GM18907 (cell line): ENCODE measurements around the gene PTX4.
A peak's percentile ranks its signal among the peaks of the same experiment; 100 is the strongest.

Source experiments
- ATAC-seq: cut with Tn5 transposase; IDR thresholded peaks from one replicate; pipeline ENCODE4 v1.9.1; 2021; ENCODE audit warnings: mild to moderate bottlenecking, moderate library complexity; ENCODE audit not compliant: unreplicated experiment

Gene PTX4

DNA sequence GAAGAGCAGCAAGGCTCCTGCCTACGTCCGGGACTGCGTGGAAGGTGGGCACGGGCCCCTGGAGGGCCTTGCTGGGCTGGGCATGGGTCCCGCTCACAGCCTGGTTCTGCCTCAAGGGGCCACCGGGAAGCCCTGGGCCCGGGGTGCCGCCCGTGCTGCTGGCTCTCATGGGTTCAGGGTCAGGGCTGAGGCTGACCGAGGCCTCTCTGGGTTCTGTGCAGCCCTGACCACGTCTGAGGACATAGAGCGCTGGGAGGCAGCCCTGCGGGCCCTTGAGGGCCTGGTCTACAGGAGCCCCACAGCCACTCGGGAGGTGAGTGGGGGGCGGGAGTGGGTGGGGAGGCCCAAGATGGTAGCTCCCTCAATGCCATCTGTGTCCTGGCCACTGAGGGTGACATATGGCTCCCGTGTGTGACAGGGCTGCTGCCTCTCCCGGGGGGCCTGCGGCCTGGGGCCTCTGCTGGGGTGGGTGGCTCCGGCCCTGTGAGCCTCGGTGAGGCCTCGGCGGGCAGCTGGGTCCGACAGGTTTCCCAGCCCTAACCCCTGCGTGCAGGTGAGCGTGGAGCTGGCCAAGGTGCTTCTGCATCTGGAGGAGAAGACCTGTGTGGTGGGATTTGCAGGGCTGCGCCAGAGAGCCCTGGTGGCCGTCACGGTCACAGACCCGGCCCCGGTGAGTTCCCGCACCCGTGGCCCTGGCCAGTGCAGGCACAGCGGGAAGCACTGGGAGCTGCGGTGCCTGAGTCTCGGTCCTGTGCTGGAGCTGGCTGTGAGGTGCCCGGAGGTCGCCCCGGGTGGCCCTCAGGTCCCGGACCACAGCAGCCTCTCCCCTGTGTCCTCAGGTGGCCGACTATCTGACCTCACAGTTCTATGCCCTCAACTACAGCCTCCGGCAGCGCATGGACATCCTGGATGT, 13.6 kb upstream of the PTX4 start:
- no peak for ATAC-seq

DNA sequence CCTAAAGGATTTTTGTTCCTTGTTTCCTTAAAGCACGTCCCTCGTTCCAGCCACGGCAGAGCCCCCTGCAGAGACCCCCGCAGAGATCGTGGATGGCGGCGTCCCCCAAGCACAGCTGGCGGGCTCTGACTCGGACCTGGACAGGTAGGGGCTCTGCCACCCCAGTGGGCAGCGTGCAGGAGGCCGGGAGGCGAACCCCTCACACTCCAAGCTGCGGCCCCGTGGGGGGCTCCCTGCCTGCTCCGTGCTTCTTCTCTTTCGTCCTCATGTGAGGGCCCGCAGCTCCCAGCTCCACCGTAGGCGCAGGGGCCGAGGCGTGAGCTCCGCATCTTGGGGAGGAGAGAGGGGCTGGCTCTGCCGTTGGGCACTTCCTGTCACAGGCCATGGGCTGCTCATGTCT, 12.9 kb upstream of the PTX4 start:
- ATAC-seq: no peak

DNA sequence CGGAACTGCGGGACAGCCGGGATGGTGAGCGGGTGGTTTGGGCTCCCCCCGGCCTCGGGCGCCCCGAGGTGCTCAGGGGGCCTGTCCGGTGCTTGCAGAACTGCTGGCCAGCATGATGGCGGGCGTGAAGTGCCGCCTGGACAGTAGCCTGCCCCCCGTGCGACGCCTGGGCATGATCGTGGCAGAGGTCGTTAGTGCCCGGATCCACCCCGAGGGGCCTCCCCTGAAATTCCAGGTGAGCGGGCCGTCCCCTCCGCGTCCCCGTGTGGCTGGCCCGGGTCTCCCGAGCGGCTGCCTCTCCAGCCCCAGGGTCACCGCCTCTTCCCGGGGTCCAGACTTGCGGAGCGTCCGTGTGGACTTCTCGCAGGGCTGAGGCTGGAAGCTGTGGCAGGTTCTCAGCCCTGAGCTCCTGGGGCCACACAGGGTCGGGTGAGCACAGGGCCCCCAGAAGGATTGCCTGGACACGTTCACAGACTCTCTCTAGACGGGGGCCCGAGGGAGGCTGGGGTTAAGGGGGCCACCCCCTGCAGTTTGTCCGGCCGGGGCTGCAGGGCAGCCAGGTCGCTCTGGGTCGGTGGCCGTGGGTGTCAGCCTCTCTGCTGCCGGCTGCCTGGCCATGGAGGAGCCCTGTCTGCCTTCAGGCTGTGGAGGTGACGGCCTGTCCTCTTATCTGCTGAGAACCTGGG, 11.9 kb upstream of the PTX4 start:
- ATAC-seq: no peak

DNA sequence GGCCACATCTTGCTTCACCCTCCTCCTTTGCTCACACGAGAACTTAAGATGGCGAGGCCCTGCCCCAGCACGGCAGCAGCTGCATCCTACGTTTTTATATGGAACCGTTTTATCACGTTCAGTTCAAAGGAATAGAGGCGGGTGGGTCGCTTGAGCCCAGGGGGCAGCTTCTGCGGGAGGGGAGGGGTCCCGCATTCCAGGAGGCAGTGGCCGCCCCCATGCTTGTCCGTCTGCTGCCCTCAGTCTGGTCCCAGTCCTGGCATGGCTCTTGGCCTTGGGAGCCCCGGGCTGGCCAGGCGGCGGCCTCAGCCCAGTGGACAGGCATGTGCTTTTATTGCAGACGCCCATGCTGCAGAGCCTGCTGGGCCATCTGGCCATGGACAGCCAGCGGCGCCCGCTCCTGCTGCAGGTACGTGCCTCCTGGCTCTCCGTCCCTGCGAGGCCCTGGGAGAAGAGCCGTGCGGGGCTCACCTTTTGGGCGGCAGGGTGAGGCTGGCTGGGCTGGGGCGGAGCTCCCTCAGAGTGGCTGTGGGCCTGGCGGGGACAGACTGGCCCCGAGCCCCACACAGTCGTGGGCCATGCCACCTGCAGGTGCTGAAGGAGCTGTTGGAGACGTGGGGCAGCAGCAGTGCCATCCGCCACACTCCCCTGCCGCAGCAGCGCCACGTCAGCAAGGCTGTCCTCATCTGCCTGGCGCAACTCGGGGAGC, 11.2 kb upstream of the PTX4 start:
- no peak for ATAC-seq

DNA sequence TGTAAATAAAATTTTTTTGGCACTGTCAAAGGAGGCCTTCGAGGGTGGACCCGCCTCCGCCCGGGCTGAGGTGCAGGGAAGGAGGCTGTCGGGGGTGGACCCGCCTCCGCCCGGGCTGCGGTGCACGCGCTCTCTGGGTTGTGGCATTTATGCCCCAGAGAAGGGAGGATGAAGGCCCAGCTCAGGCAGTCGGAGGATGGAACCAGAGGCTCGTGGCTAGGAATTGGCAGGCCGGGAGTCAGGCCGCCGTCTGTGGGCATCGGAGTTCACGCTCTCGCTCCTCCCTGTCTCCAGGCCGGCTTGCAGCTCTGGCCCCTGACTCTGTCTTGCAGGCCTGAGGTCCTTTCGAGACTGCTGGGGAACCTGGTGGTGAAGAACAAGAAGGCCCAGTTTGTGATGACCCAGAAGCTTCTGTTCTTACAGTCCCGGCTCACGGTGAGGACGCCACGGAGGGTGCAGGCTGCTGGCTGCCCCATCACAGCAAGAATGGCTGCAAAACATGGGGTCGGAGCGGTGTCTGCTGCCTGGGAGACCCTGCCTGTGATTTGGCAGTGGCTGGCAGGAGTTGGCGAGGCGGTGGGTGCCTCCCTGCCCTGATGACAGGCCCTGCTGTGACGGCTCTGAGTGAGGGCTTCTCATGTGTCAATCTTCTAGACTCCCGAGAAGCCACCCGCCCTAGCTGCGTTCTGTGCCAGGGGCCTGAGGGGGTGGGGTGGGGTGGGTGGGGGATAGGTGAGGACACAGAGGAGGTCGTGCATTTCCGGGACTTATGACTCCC, 10.3 kb upstream of the PTX4 start:
- ATAC-seq: no peak

DNA sequence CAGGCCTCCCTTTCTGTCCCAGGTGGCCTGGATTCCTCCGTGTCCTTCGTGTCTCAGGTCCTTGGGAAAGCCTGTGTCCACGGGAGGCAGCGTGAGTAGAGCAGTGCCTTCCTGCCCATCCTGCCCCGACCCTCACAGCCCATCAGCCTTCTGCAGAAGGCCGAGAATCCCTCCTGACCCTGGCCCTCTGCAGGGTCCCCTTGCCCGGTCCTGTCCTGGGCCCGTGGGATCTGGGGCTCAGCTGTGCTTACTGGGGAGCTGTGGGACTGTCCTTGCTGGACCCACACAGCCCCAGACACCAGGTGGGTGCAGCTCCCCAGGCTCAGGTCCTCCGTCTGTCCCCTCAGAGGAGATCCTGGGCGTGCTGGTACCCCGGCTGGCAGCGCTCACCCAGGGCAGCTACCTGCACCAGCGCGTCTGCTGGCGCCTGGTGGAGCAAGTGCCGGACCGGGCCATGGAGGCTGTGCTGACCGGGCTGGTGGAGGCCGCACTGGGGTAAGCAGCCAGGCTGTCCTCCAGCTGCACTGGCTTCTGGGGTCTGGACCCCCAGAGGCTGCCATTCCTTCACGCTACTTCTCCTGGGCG, 8.4 kb upstream of the PTX4 start:
- no peak for ATAC-seq

DNA sequence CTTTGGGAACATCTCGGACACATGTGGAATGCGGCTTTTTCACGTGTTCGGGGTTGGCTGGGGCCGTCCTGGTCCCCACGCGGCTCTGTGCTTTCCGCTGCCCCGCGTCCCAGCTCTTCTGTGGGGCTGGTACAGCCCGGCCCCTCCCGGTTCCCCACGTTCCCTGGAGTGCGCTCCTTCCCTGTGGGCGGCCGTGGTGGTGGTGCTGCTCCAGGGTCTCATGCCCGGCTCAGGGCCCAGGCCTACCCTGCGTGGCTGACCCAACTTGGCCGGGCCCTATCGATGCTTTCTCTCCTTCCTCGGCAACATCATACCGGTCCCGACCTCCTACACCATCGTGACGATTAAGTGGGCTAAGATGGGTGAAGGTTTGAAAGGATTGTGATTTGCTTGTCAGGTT, 7.7 kb upstream of the PTX4 start:
- ATAC-seq: no peak

DNA sequence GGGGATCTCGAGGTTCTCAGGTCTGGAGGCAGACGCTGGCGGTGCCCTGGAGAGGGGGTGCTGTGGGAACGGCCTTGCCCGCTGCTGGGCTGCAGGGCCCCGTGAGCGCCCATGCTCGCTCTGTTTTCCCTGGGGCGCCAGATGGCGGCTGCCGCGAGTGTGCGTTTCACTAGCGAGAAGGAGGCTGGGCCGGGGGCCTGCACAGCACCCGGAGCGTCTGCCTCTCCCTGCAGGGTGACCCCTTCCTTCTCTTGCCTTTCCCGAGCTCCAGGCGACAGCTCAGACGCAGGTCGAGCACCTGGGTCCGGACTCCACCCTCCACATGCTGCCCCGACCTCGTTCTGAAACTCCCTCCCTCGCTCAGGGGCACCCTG, 7.1 kb upstream of the PTX4 start:
- no peak for ATAC-seq

DNA sequence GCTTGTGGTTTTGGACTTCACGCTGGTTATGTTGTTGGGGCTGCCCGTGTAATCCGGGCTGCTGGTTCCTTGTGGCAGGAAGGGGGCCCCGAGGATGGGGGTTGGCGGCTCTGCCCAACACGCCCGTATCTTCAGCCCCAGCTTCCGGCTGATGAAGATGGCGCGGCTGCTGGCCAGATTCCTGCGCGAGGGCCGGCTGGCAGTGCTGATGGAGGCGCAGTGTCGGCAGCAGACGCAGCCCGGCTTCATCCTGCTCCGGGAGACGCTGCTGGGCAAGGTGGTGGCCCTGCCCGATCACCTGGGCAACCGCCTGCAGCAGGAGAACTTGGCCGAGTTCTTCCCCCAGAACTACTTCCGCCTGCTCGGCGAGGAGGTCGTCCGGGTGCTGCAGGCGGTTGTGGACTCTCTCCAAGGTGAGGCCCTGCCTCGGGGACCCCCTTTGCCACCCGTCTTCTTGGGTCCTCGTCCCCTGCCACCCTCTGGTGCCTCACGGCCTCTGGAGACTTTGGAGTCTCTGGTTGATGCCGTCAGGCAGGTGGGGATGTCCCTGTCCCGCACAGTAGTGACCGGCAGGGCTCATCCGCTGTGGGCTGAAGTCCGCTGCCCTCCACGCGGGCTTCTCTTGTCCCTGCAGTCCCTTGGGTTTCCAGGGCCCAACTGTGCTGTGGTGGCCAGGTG, 6.6 kb upstream of the PTX4 start:
- ATAC-seq: no peak

DNA sequence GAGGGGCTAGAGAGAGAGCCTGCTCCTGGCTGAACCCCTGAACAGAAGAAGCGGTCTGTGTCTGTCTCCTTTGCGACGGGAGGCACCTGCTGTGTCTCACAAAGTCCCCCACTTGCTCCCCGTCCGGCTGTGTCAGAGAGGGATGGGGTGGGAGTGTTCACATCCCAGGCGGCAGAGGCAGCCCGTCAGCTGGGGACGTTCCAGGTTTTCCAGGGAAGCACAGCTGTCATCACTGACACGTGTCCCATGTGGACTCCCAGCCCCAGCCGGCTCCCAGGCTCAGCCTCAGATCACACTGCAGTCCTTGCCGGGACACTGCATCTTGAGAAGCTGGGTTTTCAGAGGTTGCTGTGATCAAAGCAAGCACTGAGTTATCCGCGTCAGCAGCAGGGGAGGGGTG, 6.0 kb upstream of the PTX4 start:
- ATAC-seq: no peak

DNA sequence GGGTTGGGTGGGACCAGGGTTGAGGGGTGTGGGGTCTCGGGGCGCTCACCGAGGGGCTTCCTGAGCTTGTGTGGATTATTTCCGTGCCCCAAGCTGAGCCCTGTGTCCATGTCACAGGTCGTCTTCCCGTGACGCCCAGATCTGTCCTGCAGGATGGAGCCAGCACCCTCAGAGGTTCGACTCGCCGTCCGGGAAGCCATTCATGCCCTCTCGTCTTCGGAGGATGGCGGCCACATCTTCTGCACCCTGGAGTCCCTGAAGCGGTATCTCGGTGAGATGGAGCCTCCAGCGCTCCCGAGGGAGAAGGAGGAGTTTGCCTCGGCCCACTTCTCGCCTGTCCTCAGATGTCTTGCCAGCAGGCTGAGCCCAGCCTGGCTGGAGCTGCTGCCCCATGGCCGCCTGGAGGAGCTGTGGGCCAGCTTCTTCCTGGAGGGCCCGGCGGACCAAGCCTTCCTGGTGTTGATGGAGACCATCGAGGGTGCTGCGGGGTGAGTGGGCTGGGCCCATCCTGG, 5.4 kb upstream of the PTX4 start:
- no peak for ATAC-seq

DNA sequence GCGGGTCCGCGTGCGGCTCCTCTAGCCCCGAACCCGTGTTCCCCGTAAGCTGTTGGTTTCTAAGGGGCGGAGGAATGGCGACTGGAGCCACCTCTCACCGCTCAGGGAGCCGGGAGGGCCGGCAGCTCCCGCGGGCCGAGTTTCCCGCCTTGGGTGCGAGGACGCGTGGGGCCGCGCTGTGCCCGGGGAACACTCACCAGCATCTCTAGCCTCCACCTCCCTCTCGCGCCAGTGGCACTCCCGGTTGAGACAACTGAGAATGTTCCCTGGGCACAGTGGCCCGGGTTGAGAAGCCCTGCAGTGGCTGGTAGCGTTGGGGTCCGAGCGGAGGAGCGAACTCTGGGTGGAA, 5.0 kb upstream of the PTX4 start:
- no peak for ATAC-seq

DNA sequence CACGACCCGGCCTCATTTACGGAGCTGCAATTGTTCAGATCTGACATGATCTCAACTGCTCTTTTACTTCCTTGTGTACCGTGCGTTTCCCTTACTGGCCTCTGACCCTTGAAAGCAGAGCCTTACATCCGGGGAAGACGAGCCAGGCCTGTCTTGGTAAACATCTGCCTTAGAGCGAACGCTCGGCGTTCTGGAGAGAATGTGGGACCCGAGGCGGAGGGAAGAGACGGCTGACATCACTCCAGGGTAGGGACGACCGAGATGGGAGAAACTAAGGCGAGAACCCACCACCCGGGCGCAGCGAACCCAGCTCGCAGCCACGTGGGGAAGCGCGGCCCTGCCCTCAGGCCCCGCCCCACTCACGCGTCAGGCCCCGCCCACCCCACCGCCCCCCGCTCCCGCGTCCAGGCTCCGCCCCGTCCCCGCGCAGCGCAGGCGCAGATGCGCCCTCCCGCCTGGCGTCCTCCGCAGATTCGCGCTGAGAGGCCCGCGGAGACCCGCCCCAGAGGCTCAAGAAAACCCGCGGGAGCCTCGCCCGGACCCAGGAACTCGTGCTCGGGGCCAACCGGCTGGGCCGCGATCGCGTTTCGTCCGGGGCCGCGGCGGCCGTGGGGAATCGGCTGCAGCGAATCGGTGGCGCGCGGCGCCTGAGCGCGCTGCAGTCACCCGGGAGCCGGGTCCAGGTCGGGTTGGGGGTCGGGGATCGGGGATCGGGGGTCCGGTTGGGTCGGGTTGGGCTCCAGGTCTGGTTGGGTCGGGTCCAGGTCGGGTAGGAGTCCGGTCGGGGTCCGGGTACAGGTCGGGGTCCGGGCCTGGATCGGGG, 4.4 kb upstream of the PTX4 start, which contains the start of gene TELO2:
TSS of gene TELO2 (plus strand) at position 438 of the 823 bp plus-strand sequence. CDS start 922 bp downstream, outside the sequence.
- peak; percentile 61 for ATAC-seq

DNA sequence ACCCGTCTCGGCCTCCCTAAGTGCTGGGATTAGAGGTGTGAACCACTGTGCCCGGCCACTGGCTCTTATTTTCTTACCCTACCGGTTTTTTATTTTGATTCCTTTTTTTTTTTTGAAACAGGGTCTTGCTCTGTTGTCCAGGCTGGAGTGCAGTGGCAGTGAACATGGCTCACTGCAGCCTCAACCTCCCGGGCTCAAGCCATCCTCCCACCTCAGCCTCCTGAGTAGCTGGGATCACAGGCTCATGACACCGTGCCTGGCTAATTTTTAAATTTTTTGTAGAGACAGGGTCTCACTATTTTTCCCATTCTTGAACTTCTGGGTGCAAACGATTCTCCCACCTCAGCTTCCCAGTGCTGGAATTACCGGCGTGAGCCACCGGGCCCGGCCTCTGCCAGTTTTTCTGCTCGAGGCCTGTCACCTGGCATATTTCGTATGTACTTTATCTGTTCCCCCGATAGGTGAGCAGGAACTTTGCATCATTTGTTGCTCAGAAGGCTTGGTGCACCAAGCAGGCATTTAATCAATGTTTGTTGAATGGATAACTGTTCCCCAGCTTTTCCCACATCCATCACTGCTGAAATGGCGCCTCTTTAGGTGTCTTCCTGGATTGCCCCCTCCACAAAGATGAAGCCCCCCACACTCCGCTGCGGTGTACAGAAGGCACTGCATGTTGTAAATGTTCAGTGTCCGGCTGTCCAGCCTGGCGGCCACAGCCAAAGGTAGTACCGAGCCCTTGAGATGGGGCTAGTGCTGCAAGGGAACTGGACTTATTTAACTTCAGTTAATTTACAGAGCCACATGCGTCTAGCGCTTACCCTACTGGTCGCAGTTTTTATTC, 3.6 kb upstream of the PTX4 start:
- no peak for ATAC-seq

DNA sequence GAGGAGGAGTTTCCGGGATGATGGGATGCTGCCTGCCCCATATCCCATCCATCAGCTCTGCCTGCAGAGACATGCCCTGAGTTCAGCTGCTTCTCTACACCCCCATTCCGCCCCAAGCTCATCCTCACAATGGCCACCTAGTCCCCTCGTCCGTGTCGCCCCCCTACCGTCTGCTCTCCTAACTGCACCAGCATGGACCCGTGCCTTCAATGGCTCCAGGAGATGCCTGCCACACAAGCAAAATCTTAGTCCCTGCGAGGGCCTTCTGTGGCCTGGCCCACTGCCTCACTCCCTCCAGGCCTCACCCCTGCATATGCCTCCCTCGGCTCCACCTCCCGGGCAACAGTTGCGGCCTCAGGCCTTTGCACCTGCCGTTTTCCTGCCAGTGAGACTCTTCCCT, 2.6 kb upstream of the PTX4 start:
- ATAC-seq: no peak

DNA sequence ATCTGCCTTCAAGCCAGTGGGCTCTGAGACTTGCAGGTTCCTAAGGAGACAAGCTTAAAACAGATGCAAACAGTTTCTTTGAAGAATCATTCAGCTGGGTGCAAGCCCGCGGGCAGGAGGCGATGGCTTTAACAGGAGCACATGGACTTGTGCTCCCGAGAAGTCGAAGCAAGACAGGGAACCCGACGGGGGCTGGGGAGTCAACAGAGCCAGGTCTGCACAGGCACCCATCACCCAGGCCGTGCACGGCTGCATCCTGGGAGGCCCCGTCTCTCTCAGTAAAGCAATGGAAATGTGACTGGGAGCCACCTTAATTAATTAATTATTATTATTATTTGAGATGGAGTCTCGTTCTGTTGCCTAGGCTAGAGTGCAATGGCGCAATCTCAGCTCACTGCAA, 333 bp upstream of the PTX4 start:
- no peak for ATAC-seq

DNA sequence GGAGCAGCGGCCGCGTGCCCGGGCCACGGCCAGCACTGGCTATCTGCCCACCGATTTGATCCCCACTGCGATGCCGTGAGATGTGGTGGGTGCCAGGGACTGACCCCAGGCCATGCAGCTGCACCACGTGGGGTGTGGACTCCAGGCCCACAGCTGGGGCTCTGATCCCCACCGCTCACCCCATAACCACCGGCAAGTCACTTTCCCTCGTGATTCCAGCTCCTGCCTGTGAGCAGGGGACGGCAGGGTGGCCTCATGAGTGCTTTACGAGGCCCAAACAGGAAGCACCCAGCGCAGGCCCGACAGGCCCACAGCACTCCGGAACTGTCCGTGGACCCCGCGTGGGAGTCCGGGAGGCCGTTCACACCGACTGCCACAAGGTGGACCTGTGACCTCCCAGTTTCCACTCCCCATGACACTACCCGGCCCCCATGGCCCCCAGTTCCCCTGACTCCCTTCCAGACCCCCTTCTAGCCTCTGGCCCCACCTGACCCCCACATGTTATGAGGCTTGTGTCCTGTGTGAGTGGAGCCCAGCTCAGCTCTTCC, 616 bp downstream of the PTX4 start:
- no peak for ATAC-seq
